ENCODE measurements around the gene ROM1.
"Not testable (repeated sequence)": the region's sequence is repeated elsewhere in the genome, so short reads cannot be mapped to it uniquely, and the experiment has no call there.

DNA sequence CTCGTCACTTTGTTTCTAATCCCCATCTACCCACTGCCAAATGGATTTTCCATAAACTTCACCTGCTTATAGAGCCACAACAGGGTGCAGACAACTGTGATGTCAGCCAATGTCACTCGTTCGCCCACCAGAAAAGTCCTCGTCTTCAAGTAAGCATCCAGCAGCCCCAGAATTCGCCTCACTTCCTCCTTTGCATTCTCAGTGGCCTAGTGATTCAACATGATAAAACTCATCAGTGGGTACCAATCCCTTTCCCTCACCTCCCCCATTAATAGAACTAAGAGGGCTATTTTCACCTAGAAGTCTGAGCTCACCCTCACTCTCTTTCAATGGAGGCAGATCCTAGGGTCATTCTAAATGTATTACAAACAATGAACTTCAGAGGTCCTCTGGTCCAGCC lies 42.2 kb upstream of the ROM1 start:
- TF ChIP-seq, protein P1, sequence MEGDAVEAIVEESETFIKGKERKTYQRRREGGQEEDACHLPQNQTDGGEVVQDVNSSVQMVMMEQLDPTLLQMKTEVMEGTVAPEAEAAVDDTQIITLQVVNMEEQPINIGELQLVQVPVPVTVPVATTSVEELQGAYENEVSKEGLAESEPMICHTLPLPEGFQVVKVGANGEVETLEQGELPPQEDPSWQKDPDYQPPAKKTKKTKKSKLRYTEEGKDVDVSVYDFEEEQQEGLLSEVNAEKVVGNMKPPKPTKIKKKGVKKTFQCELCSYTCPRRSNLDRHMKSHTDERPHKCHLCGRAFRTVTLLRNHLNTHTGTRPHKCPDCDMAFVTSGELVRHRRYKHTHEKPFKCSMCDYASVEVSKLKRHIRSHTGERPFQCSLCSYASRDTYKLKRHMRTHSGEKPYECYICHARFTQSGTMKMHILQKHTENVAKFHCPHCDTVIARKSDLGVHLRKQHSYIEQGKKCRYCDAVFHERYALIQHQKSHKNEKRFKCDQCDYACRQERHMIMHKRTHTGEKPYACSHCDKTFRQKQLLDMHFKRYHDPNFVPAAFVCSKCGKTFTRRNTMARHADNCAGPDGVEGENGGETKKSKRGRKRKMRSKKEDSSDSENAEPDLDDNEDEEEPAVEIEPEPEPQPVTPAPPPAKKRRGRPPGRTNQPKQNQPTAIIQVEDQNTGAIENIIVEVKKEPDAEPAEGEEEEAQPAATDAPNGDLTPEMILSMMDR (IDR thresholded peaks at IDR 0.05; ENCODE audit: poor library complexity), result not testable (repeated sequence)
- not testable (repeated sequence) for TF ChIP-seq EZH2 (IDR thresholded peaks at IDR 0.05; ENCODE audit: borderline replicate concordance)

All from hepatocyte (in vitro differentiated cells).